Measurements from ENCODE around the gene AADACL4. TPM values are rescaled to one million over a fixed set of nuclear protein-coding genes. Genes with fewer than 3 reads are reported as not detected.
"Not testable (repeated sequence)": the region's sequence is repeated elsewhere in the genome, so short reads cannot be mapped to it uniquely, and the experiment has no call there.

The AADACL4 gene
- total and polyA plus RNA-seq, 9 of the 15 experiments (the other 6 are each of a cell fraction or from before 2014, with no cell fraction given), result not detected

- BruUV-seq (replicated peaks); TF ChIP-seq MYNN (CRISPR knock-in tag; IDR thresholded peaks at IDR 0.05): not testable (repeated sequence)
- 81% methylated on average over 9 of the region's 9 CpGs for whole genome bisulfite sequencing (ENCODE audit: insufficient coverage, low coverage, missing lambda C conversion rate)
- TF ChIP-seq ARID4B (CRISPR knock-in tag; IDR thresholded peaks at IDR 0.05), result peak; percentile 53
- 0 out of 4 replicates have a peak, but pooled peaks of 1 of the 2 experiments have one; percentile 3 for TF ChIP-seq ZMIZ1 (IDR thresholded peaks at IDR 0.05; ENCODE audit: low read depth in 2 of 2, low read length in 2 of 2)
- 0 out of 2 replicates have a peak, but pooled peaks have one; percentile 11 for TF ChIP-seq RFX1 (IDR thresholded peaks at IDR 0.05)
- TF ChIP-seq CEBPB (tag; IDR thresholded peaks at IDR 0.05), result peak; percentile 77
- TF ChIP-seq NCOR1 (IDR thresholded peaks at IDR 0.05), result peak; percentile 19; the same call in 1 of the 2 replicates
- TF ChIP-seq ZNF316 (IDR thresholded peaks at IDR 0.05), result peak; percentile 31; the same call in 1 of the 2 replicates
- TF ChIP-seq IRF9 (tag; IDR thresholded peaks at IDR 0.05), result peak; percentile 57
- 0 out of 2 replicates have a peak, but pooled peaks have one; percentile 38 for TF ChIP-seq MYNN (IDR thresholded peaks at IDR 0.05)
- peak; percentile 71 for TF ChIP-seq MTA2 (IDR thresholded peaks at IDR 0.05; ENCODE audit: low read depth)
- TF ChIP-seq EP400 (IDR thresholded peaks at IDR 0.05), result peak; percentile 47; the same call in 1 of the 2 replicates
These were observed 14.1 kb downstream of the AADACL4 start for GRCh38 chr1:12657885-12658512.

More at GRCh38 chr1:12657885-12658512, 14.1 kb downstream of the AADACL4 start:
- Histone ChIP-seq H3K4me2 (ENCODE audit: insufficient read depth, low read length) (peak overlapping the region; percentile 85), H3K79me2 (ENCODE audit: control insufficient read depth, insufficient read depth, low read length) (peaks cover 48% of the 10 kb centered on the region), H3K9ac (ENCODE audit: insufficient read depth in 1 of 2, low read depth in 2 of 2, low read length in 2 of 2) (peak overlapping the region in 1 of 2 experiments; percentile 68; a peak in 1 of 4 replicates), H3K36me3 (ENCODE audit: control insufficient read depth, insufficient read depth, low read length) (peaks cover 22% of the 10 kb centered on the region), H3K4me3 (peak overlapping the region; percentile 39; the same call in 1 of the 2 replicates), H3K27ac (ENCODE audit: extremely low read depth, low read depth, low read length) (peak overlapping the region; percentile 49), H3K4me1 (replicated peaks in 1 of 2; ENCODE audit: control insufficient read depth in 2 of 2, insufficient read depth in 2 of 2, low read length in 2 of 2) (peaks cover 10 to 23% of the 10 kb centered on the region in 2 experiments), H2AFZ (ENCODE audit: low read depth, low read length) (peak overlapping the region; percentile 78)
- H3K9me3 ChIP-seq (replicated peaks; ENCODE audit: control insufficient read depth, insufficient read depth, low read depth, low read length); FAIRE-seq; H3K9me1 ChIP-seq (ENCODE audit: control insufficient read depth, insufficient read depth, low read length); H4K20me1 ChIP-seq (replicated peaks; ENCODE audit: control insufficient read depth, insufficient read depth, low read length); ATAC-seq; DNase-seq (ENCODE audit: extremely low read depth in 1 of 4, low spot score in 3 of 4); H3K27me3 ChIP-seq (ENCODE audit: control insufficient read depth in 2 of 2, insufficient read depth in 2 of 2, low read length in 2 of 2): not testable (repeated sequence)
- CTCF ChIA-PET (ENCODE audit: low intra/inter-chr PET ratio), result interaction anchor here (0.8 to 6.0 kb wide), 6 partner anchors 56 to 386 kb away, joined by 3 to 38 read pairs (median 6); no protein-coding TSS in a partner anchor
- intact Hi-C loops (cut with micrococcal nuclease), result loop anchor here (1.0 to 5.0 kb wide), 3 partner anchors 39 to 531 kb away; no protein-coding TSS in a partner anchor
- POLR2A ChIA-PET, result interaction anchor here (0.6 to 1.9 kb wide), 8 partner anchors 8 to 786 kb away, joined by 3 to 5 read pairs (median 3); no protein-coding TSS in a partner anchor
- in situ Hi-C loops (cut with MboI), result loop anchor here (10.0 kb wide), 1 partner anchor 533 kb away; no protein-coding TSS in a partner anchor

Data from K562 (cell line).